HG03469 (cell line): ENCODE data around the gene UGT1A5.

ENCODE experiments used
- ATAC-seq: cut with Tn5 transposase; IDR thresholded peaks from one replicate; pipeline ENCODE4 v1.9.1; 2021; ENCODE audit warnings: mild to moderate bottlenecking, moderate library complexity, moderate number of reproducible peaks; ENCODE audit not compliant: unreplicated experiment

Gene UGT1A5

DNA sequence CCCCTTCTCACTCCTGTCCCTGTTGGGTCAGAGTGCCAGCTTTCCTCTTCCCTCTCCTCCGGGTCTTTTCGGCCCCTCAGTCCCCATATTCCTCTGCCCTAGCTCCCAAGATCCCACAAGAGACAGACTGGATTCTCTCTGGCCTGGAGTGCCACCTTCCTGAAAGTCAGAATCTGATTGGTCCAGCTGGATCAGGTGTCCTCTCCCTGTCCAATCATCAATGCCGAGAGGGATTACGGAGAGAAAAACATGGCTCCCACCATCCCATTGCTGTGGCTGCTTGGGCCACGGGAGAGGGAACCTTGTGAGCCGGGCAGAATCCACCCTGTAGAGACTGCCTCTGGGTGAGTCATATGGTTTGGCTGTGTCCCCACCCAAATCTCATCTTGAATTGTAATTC, 62.7 kb downstream of the UGT1A5 start:
- no peak for ATAC-seq

DNA sequence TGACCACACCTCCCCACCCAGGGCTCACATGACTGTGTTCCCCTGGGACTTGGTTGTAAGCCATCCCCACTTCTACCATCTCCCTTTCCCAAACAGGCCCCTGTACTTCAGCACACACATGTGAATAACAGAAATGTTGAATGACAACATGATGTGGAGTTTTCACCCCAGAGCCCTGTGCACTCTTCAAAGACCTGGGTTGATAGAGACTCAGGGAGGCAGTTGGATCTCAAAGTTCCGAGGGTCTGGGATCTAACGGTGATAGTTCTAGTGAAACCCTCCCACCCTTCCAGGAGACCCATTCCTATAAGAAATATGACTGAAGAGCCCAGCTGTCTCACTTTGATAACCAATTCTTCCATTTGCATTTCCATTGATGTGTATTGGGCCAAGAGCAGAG, 65.3 kb downstream of the UGT1A5 start, which contains the start of gene MROH2A:
Gene MROH2A (plus strand): TSS at position 301 of the 400 bp plus-strand sequence. CDS start 1,029 bp downstream, outside the sequence.
- ATAC-seq: no peak

DNA sequence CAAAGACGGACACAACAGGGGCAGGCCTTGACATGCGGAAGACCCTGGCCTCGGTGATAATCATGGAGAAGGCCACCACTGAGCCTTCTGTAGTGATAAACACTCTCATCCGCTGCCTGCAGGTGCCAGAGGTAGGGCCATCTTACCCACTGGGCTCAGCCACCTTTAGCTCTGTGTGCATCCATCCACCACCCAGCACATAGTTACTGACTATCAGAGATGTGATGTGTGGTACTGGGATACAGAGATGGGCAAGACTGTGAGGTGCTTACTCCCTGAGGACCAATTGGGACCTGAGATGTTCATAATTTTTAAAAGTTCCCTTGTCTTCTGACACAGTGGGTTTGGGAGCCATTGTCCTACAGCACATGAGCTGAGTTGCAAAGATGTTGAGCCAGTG, 67.0 kb downstream of the UGT1A5 start:
- ATAC-seq: no peak

DNA sequence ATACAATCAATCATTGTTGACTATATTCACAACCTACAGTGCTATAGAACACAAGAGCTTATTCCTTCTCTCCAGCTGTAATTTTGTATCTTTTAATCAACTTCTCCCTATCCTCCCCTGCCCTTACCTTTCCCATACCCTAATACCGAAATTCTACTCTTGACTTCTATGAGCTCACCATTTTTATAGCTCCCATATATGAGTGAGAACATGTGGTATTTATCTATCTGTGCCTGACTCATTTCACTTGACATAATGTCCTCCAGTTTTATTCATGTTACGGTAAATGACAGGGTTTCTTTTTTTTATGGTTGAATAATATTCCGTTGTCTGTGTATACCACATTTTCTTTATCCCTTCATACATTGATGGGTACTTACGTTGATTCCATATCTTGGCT, 68.1 kb downstream of the UGT1A5 start:
- ATAC-seq: no peak

DNA sequence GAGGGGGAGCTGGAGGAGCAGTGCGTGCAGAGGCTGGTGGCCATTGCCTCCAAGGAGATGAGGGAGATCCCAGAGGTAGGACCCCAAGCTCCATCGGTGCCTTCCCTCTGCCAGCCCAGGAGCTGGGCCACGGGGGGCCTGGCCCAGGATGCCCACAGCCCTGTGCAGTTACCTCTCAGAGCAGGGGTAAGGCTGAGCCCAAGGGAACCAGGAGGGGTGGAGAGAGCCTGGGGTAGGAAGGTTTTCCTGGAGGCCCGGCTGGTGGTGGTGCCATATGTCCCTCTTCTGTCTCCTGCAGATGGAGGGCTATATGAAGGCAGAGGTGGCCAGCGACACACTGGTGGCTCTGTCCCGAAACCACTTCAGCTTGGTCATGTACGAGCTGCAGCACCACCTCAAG, 76.8 kb downstream of the UGT1A5 start:
- no peak for ATAC-seq

DNA sequence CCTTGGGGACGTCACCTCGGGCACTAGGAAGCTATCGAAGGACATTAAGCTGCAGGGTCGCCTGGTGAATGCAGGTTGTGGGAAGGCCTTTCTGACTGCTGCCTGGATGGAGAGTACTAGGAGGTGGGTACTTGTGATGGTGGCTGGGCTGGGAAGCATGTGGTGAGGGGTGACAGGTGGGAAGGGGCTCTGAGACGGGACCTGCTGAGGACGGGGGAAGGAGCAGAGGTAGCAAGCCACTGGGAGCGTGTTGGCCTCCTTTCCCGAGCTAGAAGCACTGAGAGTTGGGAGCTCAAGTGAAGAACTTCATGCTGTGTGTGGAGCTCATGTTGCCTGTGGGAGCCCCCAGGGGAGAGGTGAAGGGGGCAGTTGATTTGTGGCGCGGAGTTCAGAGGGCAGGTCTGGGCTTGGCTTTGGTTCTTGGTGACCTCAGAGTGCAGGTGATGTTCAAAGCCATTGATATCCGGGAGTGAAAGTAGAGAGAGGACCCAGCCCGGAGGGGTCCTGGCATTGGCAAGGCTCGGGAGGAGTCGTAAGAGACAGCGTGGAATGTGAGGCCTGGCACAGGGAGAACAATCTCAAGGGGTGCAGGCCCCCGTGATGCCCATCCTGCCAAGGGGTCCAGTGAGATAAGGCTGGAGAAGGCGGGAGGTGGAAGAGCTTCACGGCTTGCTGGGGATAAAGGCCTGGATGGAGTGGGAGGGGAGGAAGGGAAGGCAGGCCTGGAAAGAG, 78.6 kb downstream of the UGT1A5 start:
- no peak for ATAC-seq

DNA sequence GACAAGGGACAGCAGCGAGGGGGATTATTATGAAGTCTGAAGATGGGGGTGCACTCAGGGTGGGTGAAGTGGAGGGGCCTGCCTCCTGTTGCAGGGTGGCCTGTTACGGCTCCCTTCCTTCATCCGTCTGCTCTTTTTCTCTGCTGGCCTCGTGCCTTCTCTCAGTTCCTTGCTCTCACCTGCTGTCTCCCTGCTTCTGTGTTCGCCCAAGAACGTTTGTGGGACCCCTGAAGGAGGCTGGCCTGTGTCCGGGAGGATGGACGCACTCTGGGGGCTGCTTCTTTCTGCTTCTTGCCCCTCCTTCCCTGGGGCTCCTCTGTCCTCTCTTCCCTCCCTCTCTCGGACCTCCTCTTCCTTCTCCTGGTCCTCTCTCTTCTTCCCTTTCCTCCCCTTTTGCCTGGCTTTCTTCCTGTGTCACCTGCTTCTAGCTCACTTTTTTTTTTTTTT, 79.2 kb downstream of the UGT1A5 start:
- ATAC-seq: no peak

DNA sequence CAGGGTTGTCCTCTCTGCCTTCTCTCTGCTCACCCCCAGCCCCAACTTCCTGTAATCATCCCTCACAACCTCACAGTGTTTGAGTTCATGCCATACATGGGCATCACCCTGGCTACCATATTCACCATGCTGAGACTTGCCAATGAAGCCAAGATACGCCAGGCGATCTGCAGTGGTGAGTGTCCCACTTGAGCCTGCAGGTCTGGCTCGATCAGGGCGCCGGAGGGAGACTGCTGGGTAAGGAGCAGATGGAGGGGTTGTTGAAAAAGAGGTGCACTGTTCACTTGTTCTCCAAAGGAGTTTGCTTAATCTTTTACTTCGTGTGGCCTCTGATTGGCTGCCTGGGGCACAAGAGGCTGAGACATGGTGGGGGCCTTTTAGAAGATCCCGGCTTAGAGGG, 80.0 kb downstream of the UGT1A5 start:
- no peak for ATAC-seq

DNA sequence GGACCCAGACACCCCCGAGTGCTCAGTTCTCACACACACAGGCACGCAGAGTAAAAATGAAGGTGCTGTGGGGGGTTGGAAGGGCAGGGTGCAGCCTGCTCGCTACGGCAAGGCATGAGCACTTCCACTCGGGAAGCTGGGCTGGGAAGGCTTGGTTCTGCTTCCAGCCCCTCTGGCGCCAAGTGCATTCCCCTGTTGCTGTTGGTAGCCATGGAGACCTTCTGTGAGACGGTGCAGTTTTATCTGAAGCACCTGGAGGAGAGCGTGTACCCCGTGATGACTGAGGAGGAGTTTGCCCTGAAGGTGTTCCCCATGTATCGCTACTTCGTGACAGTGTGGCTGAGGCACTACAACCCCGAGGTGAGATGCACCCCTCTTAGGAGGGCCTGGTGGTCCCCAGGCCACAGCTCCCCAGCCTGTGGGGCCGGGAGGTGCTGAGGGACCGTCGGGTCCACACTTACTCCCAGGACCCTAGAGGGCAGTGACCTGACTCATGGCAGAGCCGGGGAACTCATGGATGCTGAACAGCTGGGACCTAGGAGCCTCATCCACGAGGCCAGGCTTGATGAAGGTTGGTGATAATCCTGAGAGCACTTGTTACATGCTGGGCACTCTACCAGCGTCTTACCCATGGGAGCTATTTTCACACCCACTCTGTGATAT, 80.9 kb downstream of the UGT1A5 start:
- ATAC-seq: no peak

DNA sequence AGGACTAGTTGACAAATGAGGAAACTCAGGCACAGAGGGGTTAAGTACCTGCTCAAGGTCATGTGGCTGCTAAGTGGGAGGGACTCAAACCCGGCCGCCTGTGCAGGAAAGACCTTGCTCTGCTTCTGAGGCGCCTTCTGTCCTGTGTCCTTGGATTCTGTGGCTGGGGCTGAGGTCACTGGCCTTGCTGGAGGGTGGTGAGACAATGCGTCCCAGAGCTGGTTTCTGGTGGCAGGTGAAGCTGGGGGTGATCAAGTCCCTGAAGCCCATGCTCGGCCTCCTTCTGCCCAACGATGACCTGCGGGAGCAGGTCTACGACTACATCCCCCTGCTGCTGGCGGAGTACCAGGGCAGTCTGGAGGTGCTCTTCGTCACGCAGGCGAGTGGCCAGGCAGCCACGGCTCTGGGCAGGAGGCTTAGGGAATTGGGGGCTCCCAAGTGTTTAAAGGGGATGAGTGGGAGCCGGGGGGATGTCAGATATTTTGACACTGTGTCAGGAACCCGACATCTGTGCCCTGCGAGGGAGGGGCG, 81.5 kb downstream of the UGT1A5 start:
- ATAC-seq: no peak

DNA sequence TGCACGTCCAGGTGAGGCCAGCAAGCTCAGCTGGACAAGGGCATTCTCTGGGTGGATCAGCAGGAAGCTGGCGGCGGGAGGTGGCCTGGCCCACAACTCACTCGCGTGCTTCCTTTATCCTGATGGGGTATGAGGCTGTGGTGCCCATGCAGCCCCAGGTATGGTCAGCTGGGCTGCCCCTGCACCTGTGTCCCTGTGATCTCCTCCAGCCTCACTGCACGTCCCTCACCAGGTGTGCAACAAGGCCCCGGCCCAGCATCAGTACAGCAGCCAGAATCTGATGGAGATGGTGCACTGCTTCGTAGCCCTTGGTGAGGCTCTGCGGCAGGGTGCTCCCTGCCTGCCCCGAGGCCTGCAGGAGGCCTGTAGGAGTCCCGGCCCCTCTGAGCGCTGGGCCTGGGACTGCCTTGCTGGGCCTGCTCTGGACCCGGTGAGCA, 83.0 kb downstream of the UGT1A5 start:
- no peak for ATAC-seq

DNA sequence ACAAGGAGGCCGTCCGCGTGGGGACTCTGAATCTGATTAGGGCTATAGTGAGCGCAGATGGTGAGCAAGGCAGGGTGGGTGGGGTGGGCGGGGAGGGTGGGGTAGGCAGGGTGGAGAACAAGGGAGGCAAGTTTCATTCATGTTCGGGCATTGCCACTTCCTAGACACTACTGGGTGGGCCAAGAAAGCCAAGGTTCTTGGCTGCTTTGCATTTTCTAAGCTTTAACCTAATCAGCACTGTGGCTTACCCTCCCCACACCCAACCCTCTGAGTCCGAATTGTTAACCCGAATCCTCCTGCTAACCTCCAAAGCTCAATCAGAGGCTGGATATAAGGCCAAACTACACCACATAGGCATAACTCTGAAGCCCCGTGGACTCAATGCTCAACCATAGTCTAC, 83.5 kb downstream of the UGT1A5 start:
- no peak for ATAC-seq

DNA sequence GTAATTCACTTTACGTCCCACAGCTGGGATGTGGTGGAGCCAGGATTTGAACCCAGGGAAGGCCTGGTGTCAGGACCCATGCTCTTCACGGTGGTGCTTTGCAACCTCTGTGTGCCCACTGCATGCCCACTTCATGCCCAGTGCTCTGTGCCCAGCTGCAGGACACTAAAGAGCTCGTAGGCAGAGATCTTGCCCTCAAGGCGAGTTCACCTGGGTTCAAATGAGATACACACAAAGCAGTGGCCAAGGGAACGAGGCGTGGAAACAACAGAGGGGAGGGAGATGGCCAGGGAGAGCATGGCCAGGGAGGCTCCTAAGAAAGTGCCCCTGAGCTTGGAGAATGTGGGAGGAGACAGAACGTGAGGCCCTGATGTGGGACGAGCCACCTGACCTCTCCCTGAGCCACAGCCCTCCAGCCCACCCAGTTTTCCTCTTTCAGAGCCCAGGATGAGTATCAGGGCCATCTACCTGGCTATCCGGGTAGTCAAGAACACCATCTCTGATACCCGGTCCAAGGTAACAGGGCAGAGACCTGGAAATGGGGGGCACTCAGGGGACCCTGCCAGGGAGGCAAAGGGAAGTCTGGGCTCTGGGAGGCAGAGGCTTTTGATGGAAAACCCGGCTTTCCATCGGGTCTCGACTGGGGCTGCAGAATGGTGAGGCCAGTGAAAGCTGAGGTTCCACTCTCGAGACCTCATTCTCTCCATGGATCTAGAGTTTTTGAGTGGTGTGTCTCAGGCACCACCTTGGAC, 85.8 kb downstream of the UGT1A5 start:
- no peak for ATAC-seq

DNA sequence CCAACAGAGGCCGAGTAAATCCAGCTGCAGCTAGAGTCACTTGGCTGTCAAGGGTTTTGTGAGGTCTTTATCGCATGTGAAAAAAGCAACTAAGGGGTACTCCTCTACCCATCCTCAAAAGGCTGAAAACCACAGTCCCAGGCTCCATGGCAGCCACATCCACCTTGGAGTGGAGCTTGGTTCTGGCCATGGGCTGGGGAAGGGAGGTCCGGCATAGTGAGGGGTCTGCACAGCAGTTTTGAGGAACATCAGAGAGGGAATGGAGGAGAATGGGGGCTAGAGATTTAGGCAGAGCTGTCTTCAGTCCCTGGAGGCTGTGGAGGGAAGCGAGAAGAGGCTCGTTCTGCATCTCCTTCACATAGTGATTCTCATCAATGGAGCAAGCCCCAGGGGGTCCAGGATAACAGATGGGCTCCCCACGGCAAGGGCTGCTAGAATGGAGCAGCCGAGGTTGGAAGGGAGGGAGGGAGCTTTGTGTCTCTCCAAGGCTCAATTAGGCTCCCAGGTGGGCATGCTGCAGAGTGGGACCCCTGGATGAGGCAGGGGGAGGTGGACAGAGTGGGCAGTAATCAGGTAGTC, 86.5 kb downstream of the UGT1A5 start:
- no peak for ATAC-seq

DNA sequence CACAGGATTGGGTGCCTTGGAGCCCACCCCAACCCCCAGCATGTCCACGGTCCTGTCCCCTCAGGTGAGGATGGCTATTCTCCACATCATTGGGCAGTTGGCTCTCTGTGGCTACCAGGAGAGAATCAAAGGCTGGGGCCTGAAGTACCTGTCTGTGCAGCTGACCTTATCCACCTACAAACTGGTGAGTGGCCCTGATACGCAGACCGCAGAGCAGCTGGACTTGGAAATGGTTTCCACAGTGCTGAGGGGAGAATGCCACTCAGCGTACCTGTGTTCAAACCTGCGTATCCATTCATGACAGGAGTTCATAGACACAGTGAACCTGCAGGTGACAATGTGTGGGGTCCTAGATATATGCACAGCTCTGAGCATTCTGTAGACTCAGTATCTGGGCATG, 87.0 kb downstream of the UGT1A5 start:
- ATAC-seq: no peak

DNA sequence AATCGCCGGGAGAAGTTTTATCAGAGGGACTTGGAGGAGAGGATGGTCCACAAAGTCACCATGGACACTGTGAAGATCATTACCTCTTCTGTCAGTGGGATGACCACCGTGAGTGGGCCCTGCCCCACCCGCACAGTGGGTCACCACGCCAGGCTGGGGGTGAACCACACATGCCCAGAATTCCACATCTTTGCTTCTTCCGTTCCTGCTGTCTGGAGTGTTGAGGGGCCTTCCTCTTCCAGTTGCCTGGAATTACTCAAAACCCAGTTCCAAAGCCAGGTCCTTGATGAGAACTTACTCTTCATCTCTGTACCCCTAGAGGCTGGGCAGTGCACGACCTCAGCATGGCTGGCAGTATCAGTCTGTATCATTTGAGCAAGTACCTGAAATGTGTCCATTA, 87.5 kb downstream of the UGT1A5 start:
- ATAC-seq: no peak

DNA sequence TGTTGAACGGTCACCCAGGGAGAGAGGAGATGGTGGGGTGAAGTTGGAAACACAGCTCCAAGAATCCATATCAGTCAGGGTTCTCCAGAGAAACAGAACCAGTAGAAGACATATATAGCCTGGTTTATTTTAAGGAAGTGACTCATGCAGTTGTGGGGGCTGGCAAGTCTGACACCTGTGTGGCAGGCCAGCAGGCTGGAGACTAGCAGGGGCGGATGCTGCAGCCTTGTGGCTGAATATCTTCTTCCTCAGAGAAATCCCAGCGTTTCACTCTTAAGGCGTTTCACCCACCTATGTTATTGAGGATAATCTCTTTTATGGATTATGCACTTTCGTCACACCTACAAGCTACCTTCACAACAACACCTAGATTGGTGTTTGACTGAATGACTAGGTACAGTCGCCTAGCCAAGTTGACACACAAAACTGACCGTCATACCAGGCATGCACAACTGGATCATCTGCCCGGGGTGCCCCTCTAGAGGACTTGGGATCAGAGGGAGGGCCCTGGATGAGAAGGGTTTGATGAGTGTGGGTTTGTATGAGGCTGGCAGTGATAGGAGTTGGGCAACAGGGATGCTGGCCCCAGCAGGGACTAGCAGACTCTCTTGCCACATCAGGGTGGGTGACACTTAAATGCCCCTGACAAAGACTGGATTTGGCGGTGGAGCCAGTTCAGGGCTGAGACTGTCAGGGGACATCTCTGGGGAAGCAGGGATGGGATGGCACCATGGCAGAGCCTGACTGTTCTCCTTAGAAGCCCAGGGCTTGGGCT, 88.8 kb downstream of the UGT1A5 start:
- no peak for ATAC-seq

DNA sequence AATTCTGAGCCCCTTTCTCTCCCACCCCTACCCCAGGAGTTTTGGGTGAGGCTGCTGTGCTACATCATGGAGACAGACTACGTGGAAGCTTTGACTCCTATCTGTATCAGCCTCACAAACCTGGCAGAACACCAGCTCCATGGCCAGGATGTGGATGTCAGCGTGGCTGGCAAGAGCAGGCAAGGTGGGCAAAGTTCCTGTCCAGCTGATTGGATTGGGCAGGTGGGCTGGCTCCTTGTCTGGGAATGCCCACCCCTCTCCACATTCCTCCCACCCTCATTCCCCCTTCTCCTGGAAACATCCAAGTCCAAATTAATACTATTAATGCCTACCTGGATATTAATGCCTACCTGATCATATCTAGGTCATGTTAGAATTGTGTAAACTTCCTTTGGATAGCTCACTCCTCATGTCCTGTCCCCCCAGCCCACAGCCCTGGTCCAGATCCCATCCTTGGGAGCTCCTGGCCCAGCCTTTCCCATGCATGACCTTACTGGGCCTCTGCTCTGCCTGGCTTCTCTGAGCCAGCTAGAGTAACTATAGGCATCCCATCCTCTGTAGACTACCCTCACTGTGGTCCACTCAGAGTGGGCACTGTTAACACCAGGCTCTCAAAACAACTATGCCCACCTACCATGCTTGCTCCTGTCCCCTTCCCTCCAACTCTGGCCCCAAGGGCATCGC, 89.6 kb downstream of the UGT1A5 start:
- ATAC-seq: no peak

DNA sequence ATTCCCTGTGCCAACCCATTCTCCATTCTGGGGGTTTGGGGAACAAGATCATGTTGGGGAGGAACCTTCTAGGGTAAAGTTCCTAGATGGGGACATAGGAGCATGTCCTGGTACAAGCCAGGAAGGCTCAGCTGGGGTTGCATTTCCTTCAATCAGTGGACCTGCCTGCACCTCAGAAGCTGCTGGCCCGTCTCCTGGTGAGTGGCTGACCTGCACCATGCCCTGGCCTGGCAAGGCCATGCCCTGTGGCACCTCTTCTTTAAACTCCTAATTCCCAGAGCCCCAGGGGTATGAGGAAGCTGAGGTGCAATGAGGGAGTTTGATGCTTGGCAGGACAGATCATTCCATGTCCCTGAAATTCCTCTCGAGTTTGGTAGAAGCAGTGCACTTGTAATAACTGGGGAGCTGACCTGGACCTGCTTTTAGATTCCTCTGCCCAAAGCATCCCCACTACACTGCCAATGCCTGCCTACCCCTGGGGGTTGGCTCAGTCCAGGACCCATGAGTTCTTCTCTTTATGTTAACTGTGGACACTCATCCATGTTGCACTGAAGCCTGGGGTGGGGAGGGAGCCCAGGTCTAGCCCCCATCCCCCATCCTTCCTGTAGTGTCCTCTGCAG, 90.7 kb downstream of the UGT1A5 start:
- ATAC-seq: no peak
